Peyer's patch (tissue), 4 donors: ENCODE results near the gene IL17RA. TPM values are rescaled to one million over a fixed set of nuclear protein-coding genes. Genes with fewer than 3 reads are reported as not detected.
A peak's percentile ranks its signal among the peaks of the same experiment; 100 is the strongest.

Source experiments
- DNase-seq, 3 donors: peaks; one replicate each; pipeline ENCODE4 v3.0.0-alpha.2; 2017 to 2019
- H3K27ac ChIP-seq, 4 donors: fragments of 200-600 bp; sonication (generic); one replicate each; pipeline ENCODE4 v1.5.1; 2016 to 2019
- H3K27me3 ChIP-seq, 2 donors: fragments of 200-600 bp; sonication (generic); one replicate each; pipeline ENCODE4 v1.5.1; 2019
- H3K36me3 ChIP-seq, 3 donors: fragments of 200-600 bp; sonication (generic); one replicate each; pipeline ENCODE4 v1.5.1; 2016 to 2019
- H3K4me1 ChIP-seq, 4 donors: fragments of 200-600 bp; sonication (generic); one replicate each; pipeline ENCODE4 v1.5.1; 2016 to 2019
- H3K4me3 ChIP-seq, 4 donors: fragments of 200-600 bp; sonication (generic); 1 replicate in 3 of 4; 2 replicates in 1 of 4; pipeline ENCODE4 v1.5.1; 2016 to 2019; ENCODE audit warnings: mild to moderate bottlenecking in 1 of 4
- H3K9me3 ChIP-seq, 4 donors: fragments of 200-600 bp; sonication (generic); one replicate each; pipeline ENCODE4 v1.5.1; 2016 to 2019; ENCODE audit warnings: mild to moderate bottlenecking in 1 of 4
- CTCF ChIP-seq, 6 experiments: fragments of 450-650 bp in 4 of 6; fragments of 200-600 bp in 2 of 6; sonication (generic) in 1 of 6; IDR thresholded peaks; one replicate each; pipeline ENCODE4 v1.5.1; 2017 to 2019; ENCODE audit warnings: antibody characterized with exemption in 6 of 6, mild to moderate bottlenecking in 3 of 6, moderate library complexity in 1 of 6
- POLR2A ChIP-seq, 2 donors: fragments of 450-650 bp; IDR thresholded peaks; one replicate each; pipeline ENCODE4 v1.5.1; 2017; ENCODE audit warnings: antibody characterized with exemption in 2 of 2, mild to moderate bottlenecking in 2 of 2, moderate library complexity in 2 of 2
- total RNA-seq, 4 donors: library from RNA; depleted of rRNA; stranded (reverse); fragments of >200 nt; gene quantifications; one replicate each; pipeline ENCODE4 v1.1.0, GENCODE V29; 2016

Gene IL17RA
- total RNA-seq, 4 donors from 2014 or later, result 12.4 to 23.6 (median 18.3) TPM

GRCh38 chr22:17152971-17153370 is 68.2 kb downstream of the IL17RA start:
- Histone ChIP-seq H3K36me3 (peaks cover 0 to 3% (median 0%) of the 10 kb centered on the region in 3 donors), H3K27me3 (no peaks in the 10 kb centered on the region), H3K9me3 (no peaks in the 10 kb centered on the region), H3K4me3 (no peak overlapping the region), H3K27ac (no peak overlapping the region), H3K4me1 (peaks cover 0 to 30% (median 0%) of the 10 kb centered on the region in 4 donors)
- TF ChIP-seq POLR2A (IDR thresholded peaks at IDR 0.05) (no peak), CTCF (IDR thresholded peaks at IDR 0.05) (no peak)
- DNase-seq, result no peak

GRCh38 chr22:17155941-17156340 is 71.1 kb downstream of the IL17RA start:
- DNase-seq, result no peak
- Histone ChIP-seq H3K27ac (no peak overlapping the region), H3K9me3 (no peaks in the 10 kb centered on the region), H3K27me3 (no peaks in the 10 kb centered on the region), H3K4me3 (no peak overlapping the region), H3K36me3 (no peaks in the 10 kb centered on the region), H3K4me1 (peaks cover 0 to 30% (median 0%) of the 10 kb centered on the region in 4 donors)
- TF ChIP-seq POLR2A (IDR thresholded peaks at IDR 0.05) (no peak), CTCF (IDR thresholded peaks at IDR 0.05) (no peak)

GRCh38 chr22:17157714-17158113 is 72.9 kb downstream of the IL17RA start:
- TF ChIP-seq POLR2A (IDR thresholded peaks at IDR 0.05), result no peak
- TF ChIP-seq CTCF (IDR thresholded peaks at IDR 0.05), result no peak
- H3K36me3 ChIP-seq, result no peaks in the 10 kb centered on the region
- peak overlapping the region in 2 of 4 donors; percentile 85 to 93 for H3K4me3 ChIP-seq
- no peaks in the 10 kb centered on the region for H3K9me3 ChIP-seq
- peak overlapping the region in 2 of 4 donors; percentile 84 to 95 for H3K27ac ChIP-seq
- no peak for DNase-seq
- no peaks in the 10 kb centered on the region for H3K27me3 ChIP-seq
- H3K4me1 ChIP-seq, result peaks cover 0 to 30% (median 0%) of the 10 kb centered on the region in 4 donors

- no peaks in the 10 kb centered on the region for H3K9me3 ChIP-seq
- H3K4me3 ChIP-seq, result peak overlapping the region; percentile 73 to 93 (median 81)
- peaks cover 0 to 25% (median 0%) of the 10 kb centered on the region in 4 donors for H3K4me1 ChIP-seq
- H3K27ac ChIP-seq, result peak overlapping the region; percentile 84 to 95 (median 86)
- TF ChIP-seq CTCF (IDR thresholded peaks at IDR 0.05) (no peak), POLR2A (IDR thresholded peaks at IDR 0.05) (no peak)
- no peaks in the 10 kb centered on the region for H3K36me3 ChIP-seq
- DNase-seq, result no peak
- no peaks in the 10 kb centered on the region for H3K27me3 ChIP-seq
Measured at GRCh38 chr22:17158176-17158567, 73.4 kb downstream of the IL17RA start.

GRCh38 chr22:17158568-17159503 is 74.0 kb downstream of the IL17RA start, which contains the start of gene HDHD5:
Gene HDHD5 (minus strand): TSS chr22:17159277. CDS start chr22:17159251, 26 bp downstream.
- Histone ChIP-seq H3K27ac (peak within 1 kb of the TSS; percentile 84 to 95 (median 86)), H3K9me3 (no peaks in the 10 kb centered on the region), H3K4me1 (peaks cover 0 to 21% (median 0%) of the 10 kb centered on the region in 4 donors), H3K36me3 (no peaks in the 10 kb centered on the region), H3K27me3 (no peaks in the 10 kb centered on the region), H3K4me3 (peak within 1 kb of the TSS; percentile 73 to 93 (median 81))
- DNase-seq, result peak; percentile 90 to 97 (median 97)
- TF ChIP-seq CTCF (IDR thresholded peaks at IDR 0.05) (no peak), POLR2A (IDR thresholded peaks at IDR 0.05) (peak; percentile 47 to 53)
